ENCODE data around the gene PRKG1.

DNA sequence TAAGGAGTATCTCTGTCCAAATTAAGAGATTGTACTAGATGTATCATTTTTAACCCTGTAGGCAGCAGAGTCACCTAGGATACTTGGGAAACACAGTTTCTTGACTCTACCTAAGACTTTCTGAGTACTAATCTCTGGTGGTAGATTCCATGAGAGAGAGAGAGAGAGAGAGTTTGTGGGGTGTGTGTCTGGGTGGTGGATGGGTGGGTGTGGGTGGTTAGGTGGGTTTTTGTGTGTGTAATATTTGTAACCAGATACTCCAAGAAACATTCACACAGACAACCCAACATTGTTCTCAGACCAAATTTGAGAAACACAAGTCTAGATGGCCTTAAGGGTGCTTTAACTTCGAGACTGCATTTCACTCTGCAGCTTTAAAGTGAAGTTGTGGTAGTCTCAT is 215.2 kb downstream of the PRKG1 start:
- TF ChIP-seq, protein P1, sequence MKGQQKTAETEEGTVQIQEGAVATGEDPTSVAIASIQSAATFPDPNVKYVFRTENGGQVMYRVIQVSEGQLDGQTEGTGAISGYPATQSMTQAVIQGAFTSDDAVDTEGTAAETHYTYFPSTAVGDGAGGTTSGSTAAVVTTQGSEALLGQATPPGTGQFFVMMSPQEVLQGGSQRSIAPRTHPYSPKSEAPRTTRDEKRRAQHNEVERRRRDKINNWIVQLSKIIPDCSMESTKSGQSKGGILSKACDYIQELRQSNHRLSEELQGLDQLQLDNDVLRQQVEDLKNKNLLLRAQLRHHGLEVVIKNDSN (IDR thresholded peaks at IDR 0.05), result no peak
- TF ChIP-seq, protein P2, sequence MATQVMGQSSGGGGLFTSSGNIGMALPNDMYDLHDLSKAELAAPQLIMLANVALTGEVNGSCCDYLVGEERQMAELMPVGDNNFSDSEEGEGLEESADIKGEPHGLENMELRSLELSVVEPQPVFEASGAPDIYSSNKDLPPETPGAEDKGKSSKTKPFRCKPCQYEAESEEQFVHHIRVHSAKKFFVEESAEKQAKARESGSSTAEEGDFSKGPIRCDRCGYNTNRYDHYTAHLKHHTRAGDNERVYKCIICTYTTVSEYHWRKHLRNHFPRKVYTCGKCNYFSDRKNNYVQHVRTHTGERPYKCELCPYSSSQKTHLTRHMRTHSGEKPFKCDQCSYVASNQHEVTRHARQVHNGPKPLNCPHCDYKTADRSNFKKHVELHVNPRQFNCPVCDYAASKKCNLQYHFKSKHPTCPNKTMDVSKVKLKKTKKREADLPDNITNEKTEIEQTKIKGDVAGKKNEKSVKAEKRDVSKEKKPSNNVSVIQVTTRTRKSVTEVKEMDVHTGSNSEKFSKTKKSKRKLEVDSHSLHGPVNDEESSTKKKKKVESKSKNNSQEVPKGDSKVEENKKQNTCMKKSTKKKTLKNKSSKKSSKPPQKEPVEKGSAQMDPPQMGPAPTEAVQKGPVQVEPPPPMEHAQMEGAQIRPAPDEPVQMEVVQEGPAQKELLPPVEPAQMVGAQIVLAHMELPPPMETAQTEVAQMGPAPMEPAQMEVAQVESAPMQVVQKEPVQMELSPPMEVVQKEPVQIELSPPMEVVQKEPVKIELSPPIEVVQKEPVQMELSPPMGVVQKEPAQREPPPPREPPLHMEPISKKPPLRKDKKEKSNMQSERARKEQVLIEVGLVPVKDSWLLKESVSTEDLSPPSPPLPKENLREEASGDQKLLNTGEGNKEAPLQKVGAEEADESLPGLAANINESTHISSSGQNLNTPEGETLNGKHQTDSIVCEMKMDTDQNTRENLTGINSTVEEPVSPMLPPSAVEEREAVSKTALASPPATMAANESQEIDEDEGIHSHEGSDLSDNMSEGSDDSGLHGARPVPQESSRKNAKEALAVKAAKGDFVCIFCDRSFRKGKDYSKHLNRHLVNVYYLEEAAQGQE (IDR thresholded peaks at IDR 0.05; ENCODE audit: low read depth), result no peak
- no peak for TF ChIP-seq CEBPB (IDR thresholded peaks at IDR 0.05)
- no peak for TF ChIP-seq FOXM1 (IDR thresholded peaks at IDR 0.05; ENCODE audit: borderline replicate concordance, low read depth)
- no peak for TF ChIP-seq YY1 (IDR thresholded peaks at IDR 0.05; ENCODE audit: low read depth)
- TF ChIP-seq CREB1 (IDR thresholded peaks at IDR 0.05; ENCODE audit: low read depth), result no peak

Measured in Ishikawa (cell line).